HepG2 (cell line): ENCODE data around the gene CHAF1A. TPM values are rescaled to one million over a fixed set of nuclear protein-coding genes. Genes with fewer than 3 reads are reported as not detected.

ENCODE experiments used
- FUBP1 ChIP-seq: sonication (generic); formaldehyde crosslinking; IDR thresholded peaks from 2 replicates; pipeline ENCODE4 v1.5.1; 2020; ENCODE audit warnings: missing genetic modification reagents, mild to moderate bottlenecking, borderline replicate concordance
- GABPB1 ChIP-seq: IDR thresholded peaks from 2 replicates; pipeline ENCODE4 v1.6.1; 2016; ENCODE audit warnings: mild to moderate bottlenecking, missing genetic modification reagents, moderate library complexity, missing compliant biosample characterization
- KMT2A ChIP-seq: sonication (generic); formaldehyde crosslinking; IDR thresholded peaks from 2 replicates; pipeline ENCODE4 v1.4.0; 2020; ENCODE audit warnings: missing genetic modification reagents
- NFYC ChIP-seq: IDR thresholded peaks from 2 replicates; pipeline ENCODE4 v1.6.1; 2016; ENCODE audit warnings: missing genetic modification reagents, missing compliant biosample characterization
- SIX4 ChIP-seq: sonication (generic); formaldehyde crosslinking; IDR thresholded peaks from 2 replicates; pipeline ENCODE4 v1.4.0; 2020; ENCODE audit warnings: missing genetic modification reagents
- SKIL ChIP-seq: sonication (generic); formaldehyde crosslinking; IDR thresholded peaks from 2 replicates; pipeline ENCODE4 v1.8.0; 2022; ENCODE audit warnings: missing genetic modification reagents, mild to moderate bottlenecking, moderate library complexity, borderline replicate concordance
- SP2 ChIP-seq: sonication (generic); formaldehyde crosslinking; IDR thresholded peaks from 2 replicates; pipeline ENCODE4 v1.5.1; 2020; ENCODE audit warnings: mild to moderate bottlenecking, missing genetic modification reagents
- SRF ChIP-seq: IDR thresholded peaks from 2 replicates; pipeline ENCODE4 v1.6.1; 2011; ENCODE audit warnings: mild to moderate bottlenecking, low read depth, low read length, moderate library complexity
- TCF12 ChIP-seq, 2 experiments: fragments of 450-650 bp in 1 of 2; sonication (generic) in 1 of 2; formaldehyde crosslinking in 1 of 2; IDR thresholded peaks; 2 replicates each; pipeline versions ENCODE4 v1.6.1 to v1.8.0; 2017 to 2022; ENCODE audit warnings: antibody characterized with exemption in 1 of 2, mild to moderate bottlenecking in 1 of 2, missing genetic modification reagents in 1 of 2, moderate library complexity in 1 of 2
- TEAD2 ChIP-seq: sonication (generic); formaldehyde crosslinking; IDR thresholded peaks from 2 replicates; pipeline ENCODE4 v1.9.0; 2021; ENCODE audit warnings: missing genetic modification reagents
- ZBTB44 ChIP-seq: sonication (generic); formaldehyde crosslinking; IDR thresholded peaks from 2 replicates; pipeline ENCODE4 v1.4.0; 2020; ENCODE audit warnings: missing genetic modification reagents
- ZC3H13 ChIP-seq: sonication (generic); formaldehyde crosslinking; IDR thresholded peaks from 2 replicates; pipeline ENCODE4 v1.8.1; 2023; ENCODE audit warnings: mild to moderate bottlenecking, missing genetic modification reagents, moderate library complexity
- ZFP36L1 ChIP-seq: sonication (generic); formaldehyde crosslinking; IDR thresholded peaks from 2 replicates; pipeline ENCODE4 v1.8.0; 2022; ENCODE audit warnings: mild to moderate bottlenecking, missing genetic modification reagents, moderate library complexity
- ZMAT5 ChIP-seq: sonication (generic); formaldehyde crosslinking; IDR thresholded peaks from 2 replicates; pipeline ENCODE4 v1.5.0; 2020; ENCODE audit warnings: mild to moderate bottlenecking, low read depth, missing genetic modification reagents, borderline replicate concordance
- ZNF362 ChIP-seq: sonication (generic); formaldehyde crosslinking; IDR thresholded peaks from 2 replicates; pipeline ENCODE4 v1.4.0; 2020; ENCODE audit warnings: missing genetic modification reagents, mild to moderate bottlenecking, borderline replicate concordance
- ZNF451 ChIP-seq: sonication (generic); formaldehyde crosslinking; IDR thresholded peaks from 2 replicates; pipeline ENCODE4 v1.5.0; 2020; ENCODE audit warnings: mild to moderate bottlenecking, missing genetic modification reagents
- ZNF720 ChIP-seq: sonication (generic); formaldehyde crosslinking; IDR thresholded peaks from 2 replicates; pipeline ENCODE4 v1.4.0; 2020; ENCODE audit warnings: missing genetic modification reagents
- ZNF761 ChIP-seq: sonication (generic); formaldehyde crosslinking; conservative IDR thresholded peaks from 2 replicates; pipeline ENCODE4 v1.4.0; 2020; ENCODE audit warnings: mild to moderate bottlenecking, missing genetic modification reagents
- ZNF792 ChIP-seq: IDR thresholded peaks from 2 replicates; pipeline ENCODE4 v1.6.1; 2016
- polyA plus RNA-seq, 8 experiments: library from polyadenylated mRNA; depleted of rRNA in 3 of 8; stranded (reverse) in 7 of 8; unstranded in 1 of 8; fragments of >200 nt; fragmentation: Illumina TruSeq in 4 of 8; extraction: Trizol in 4 of 8; gene quantifications; 2 replicates each; pipeline versions ENCODE4 v1.2.1 to v1.2.3, GENCODE V29; 2011 to 2016; ENCODE audit warnings: low read depth in 4 of 8, missing spikeins in 1 of 8, mixed read lengths in 1 of 8; ENCODE audit not compliant: insufficient read depth in 1 of 8
- total RNA-seq, 5 experiments: library from RNA; depleted of rRNA; stranded (reverse); fragments of >200 nt; fragmentation: Illumina TruSeq; extraction: Trizol; gene quantifications; 2 replicates each; pipeline ENCODE4 v1.2.3, GENCODE V29; 2016; ENCODE audit warnings: low read depth in 1 of 5

Gene CHAF1A
- total and polyA plus RNA-seq, 2 of the 13 experiments (the other 11 are each of a cell fraction or from before 2014, with no cell fraction given), result 11.0 to 34.8 TPM

GRCh38 chr19:4474514-4475022 is 72.1 kb downstream of the CHAF1A start (continued):
- TF ChIP-seq TEAD2 (CRISPR knock-in tag), result no peak
- TF ChIP-seq ZNF720 (CRISPR knock-in tag), result no peak
- no peak for TF ChIP-seq ZNF792 (CRISPR knock-in tag)
- TF ChIP-seq ZNF761 (CRISPR knock-in tag), result no peak
- TF ChIP-seq ZNF451 (CRISPR knock-in tag), result no peak
- TF ChIP-seq ZC3H13, result no peak
- no peak for TF ChIP-seq SKIL (CRISPR knock-in tag)
- TF ChIP-seq GABPB1, result peak; percentile 91
- no peak for TF ChIP-seq TCF12 (IDR thresholded peaks at IDR 0.05)
- TF ChIP-seq TCF12 (CRISPR knock-in tag; IDR thresholded peaks at IDR 0.05), result no peak
- TF ChIP-seq SP2, result peak; percentile 84
- TF ChIP-seq KMT2A (CRISPR knock-in tag), result no peak
- no peak for TF ChIP-seq ZBTB44
- TF ChIP-seq FUBP1, result no peak
- TF ChIP-seq ZNF362 (CRISPR knock-in tag), result no peak
- TF ChIP-seq SRF, result no peak
- TF ChIP-seq ZFP36L1 (CRISPR knock-in tag), result no peak
- TF ChIP-seq ZMAT5, result no peak
- TF ChIP-seq SIX4 (CRISPR knock-in tag), result no peak
- peak; percentile 86 for TF ChIP-seq NFYC (CRISPR knock-in tag)
